PFSK-1 (cell line): ENCODE data around the gene LPA.

Source experiments
- POLR2AphosphoS5 ChIP-seq: IDR thresholded peaks from 2 replicates; pipeline ENCODE4 v1.6.1; 2012; ENCODE audit warnings: low read depth, mild to moderate bottlenecking, control low read depth, low read length, moderate library complexity
- TAF1 ChIP-seq: IDR thresholded peaks from 2 replicates; pipeline ENCODE4 v1.6.1; 2012; ENCODE audit warnings: low read length, control low read depth, borderline replicate concordance; ENCODE audit not compliant: insufficient read depth
- TF ChIP-seq, protein P1 (sequence below), 2 experiments: IDR thresholded peaks; 2 replicates each; pipeline versions ENCODE4 v1.6.1 to v1.8.0; 2011 to 2012; ENCODE audit warnings: low read depth in 2 of 2, low read length in 2 of 2, control low read depth in 1 of 2, inconsistent platforms in 1 of 2, mild to moderate bottlenecking in 1 of 2, moderate library complexity in 1 of 2; ENCODE audit not compliant: insufficient read depth in 1 of 2

DNA sequence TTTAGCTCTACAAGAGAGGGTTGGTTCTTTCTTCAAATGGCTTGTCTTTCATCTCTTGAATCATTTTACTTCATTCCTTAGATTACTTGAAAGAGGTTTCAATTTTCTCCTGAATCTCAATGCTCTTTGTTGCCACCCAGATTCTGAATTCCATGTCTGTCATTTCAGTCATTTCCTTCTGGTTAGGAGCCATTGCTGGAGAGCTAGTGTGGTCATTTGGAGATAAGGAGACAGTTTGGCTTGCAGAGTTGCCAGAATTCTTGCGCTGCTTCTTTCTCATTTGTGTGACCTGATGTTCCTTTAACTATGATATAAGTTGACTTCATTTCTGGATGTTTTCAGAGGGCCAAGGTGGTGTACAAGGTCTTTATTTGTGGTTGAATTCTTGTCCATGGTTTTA lies 158.1 kb downstream of the LPA start:
- TF ChIP-seq, protein P1, sequence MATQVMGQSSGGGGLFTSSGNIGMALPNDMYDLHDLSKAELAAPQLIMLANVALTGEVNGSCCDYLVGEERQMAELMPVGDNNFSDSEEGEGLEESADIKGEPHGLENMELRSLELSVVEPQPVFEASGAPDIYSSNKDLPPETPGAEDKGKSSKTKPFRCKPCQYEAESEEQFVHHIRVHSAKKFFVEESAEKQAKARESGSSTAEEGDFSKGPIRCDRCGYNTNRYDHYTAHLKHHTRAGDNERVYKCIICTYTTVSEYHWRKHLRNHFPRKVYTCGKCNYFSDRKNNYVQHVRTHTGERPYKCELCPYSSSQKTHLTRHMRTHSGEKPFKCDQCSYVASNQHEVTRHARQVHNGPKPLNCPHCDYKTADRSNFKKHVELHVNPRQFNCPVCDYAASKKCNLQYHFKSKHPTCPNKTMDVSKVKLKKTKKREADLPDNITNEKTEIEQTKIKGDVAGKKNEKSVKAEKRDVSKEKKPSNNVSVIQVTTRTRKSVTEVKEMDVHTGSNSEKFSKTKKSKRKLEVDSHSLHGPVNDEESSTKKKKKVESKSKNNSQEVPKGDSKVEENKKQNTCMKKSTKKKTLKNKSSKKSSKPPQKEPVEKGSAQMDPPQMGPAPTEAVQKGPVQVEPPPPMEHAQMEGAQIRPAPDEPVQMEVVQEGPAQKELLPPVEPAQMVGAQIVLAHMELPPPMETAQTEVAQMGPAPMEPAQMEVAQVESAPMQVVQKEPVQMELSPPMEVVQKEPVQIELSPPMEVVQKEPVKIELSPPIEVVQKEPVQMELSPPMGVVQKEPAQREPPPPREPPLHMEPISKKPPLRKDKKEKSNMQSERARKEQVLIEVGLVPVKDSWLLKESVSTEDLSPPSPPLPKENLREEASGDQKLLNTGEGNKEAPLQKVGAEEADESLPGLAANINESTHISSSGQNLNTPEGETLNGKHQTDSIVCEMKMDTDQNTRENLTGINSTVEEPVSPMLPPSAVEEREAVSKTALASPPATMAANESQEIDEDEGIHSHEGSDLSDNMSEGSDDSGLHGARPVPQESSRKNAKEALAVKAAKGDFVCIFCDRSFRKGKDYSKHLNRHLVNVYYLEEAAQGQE (IDR thresholded peaks at IDR 0.05; ENCODE audit: insufficient read depth in 1 of 2, low read depth in 2 of 2, low read length in 2 of 2): no peak
- no peak for TF ChIP-seq TAF1
- no peak for TF ChIP-seq POLR2AphosphoS5
